IMR-90 (cell line): ENCODE measurements around the gene TBC1D17. TPM values are rescaled to one million over a fixed set of nuclear protein-coding genes. Genes with fewer than 3 reads are reported as not detected.

Experiments
- ATAC-seq: fragments of 200-7000 bp; cut with Tn5 transposase; 2 replicates; pipeline ENCODE4 v1.9.1; 2020; ENCODE audit warnings: low read depth, mild to moderate bottlenecking, moderate library complexity
- BruUV-seq: library from RNA; stranded (reverse); fragments of 400-500 nt; replicated peaks from 2 replicates; lab custom pipeline; 2021; lab: Mats Ljungman, UMichigan
- CTCF ChIA-PET: fragments of 300-600 bp; formaldehyde crosslinking; extraction: SDS; loops from one replicate; lab custom pipeline; 2021; ENCODE audit warnings: antibody characterized with exemption; lab: Yijun Ruan, JAX
- POLR2A ChIA-PET: fragments of 300-600 bp; sonication (Branson Sonifier 250); formaldehyde crosslinking; loops from one replicate; lab custom pipeline; 2022; ENCODE audit warnings: antibody characterized with exemption; ENCODE audit not compliant: unreplicated experiment; lab: Charles Lee
- DNase-seq: peaks from one replicate; pipeline ENCODE4 v3.0.0; 2013
- H2AFZ ChIP-seq: replicated peaks from 2 replicates; pipeline ENCODE3; 2013; ENCODE audit warnings: low read length, mild to moderate bottlenecking; ENCODE audit not compliant: poor library complexity
- H2AK5ac ChIP-seq: 2 replicates; pipeline ENCODE4 v1.6.1; 2013; ENCODE audit warnings: low read depth, low read length, inconsistent platforms
- H2AK9ac ChIP-seq: replicated peaks from 2 replicates; pipeline ENCODE3; 2013; ENCODE audit warnings: mild to moderate bottlenecking, low read depth, low read length, moderate library complexity; ENCODE audit not compliant: poor library complexity
- H2BK120ac ChIP-seq: 2 replicates; pipeline ENCODE4 v1.6.1; 2013; ENCODE audit warnings: low read depth, low read length, inconsistent platforms
- H2BK15ac ChIP-seq: 3 replicates; pipeline ENCODE4 v1.6.1; 2013; ENCODE audit warnings: low read depth, low read length, inconsistent platforms
- H2BK20ac ChIP-seq: 2 replicates; pipeline ENCODE4 v1.6.1; 2013; ENCODE audit warnings: low read depth, mild to moderate bottlenecking, inconsistent platforms, low read length, moderate library complexity
- H2BK5ac ChIP-seq: 2 replicates; pipeline ENCODE4 v1.6.1; 2013; ENCODE audit warnings: mild to moderate bottlenecking, low read depth, low read length, inconsistent platforms; ENCODE audit not compliant: poor library complexity, severe bottlenecking
- H3K14ac ChIP-seq: replicated peaks from 2 replicates; pipeline ENCODE4 v1.6.1; 2013; ENCODE audit warnings: low read depth, low read length, inconsistent platforms
- H3K18ac ChIP-seq: 2 replicates; pipeline ENCODE4 v1.6.1; 2013; ENCODE audit warnings: low read depth, low read length, control low read depth
- H3K23ac ChIP-seq: 2 replicates; pipeline ENCODE4 v1.6.1; 2013; ENCODE audit warnings: low read depth, low read length, inconsistent platforms
- H3K27ac ChIP-seq: 2 replicates; pipeline ENCODE4 v1.5.1; 2013; ENCODE audit warnings: mild to moderate bottlenecking, control low read depth, low read length; ENCODE audit not compliant: insufficient read depth
- H3K27me3 ChIP-seq: 2 replicates; pipeline ENCODE4 v1.6.1; 2013; ENCODE audit warnings: low read length; ENCODE audit not compliant: control insufficient read depth, insufficient read depth
- H3K36me3 ChIP-seq: 2 replicates; pipeline ENCODE4 v1.6.1; 2013; ENCODE audit warnings: low read length, mixed read lengths; ENCODE audit not compliant: control insufficient read depth, insufficient read depth
- H3K4ac ChIP-seq: 2 replicates; pipeline ENCODE4 v1.6.1; 2013; ENCODE audit warnings: low read depth, low read length, inconsistent platforms
- H3K4me1 ChIP-seq: 2 replicates; pipeline ENCODE4 v1.6.1; 2013; ENCODE audit warnings: low read length, mixed read lengths; ENCODE audit not compliant: control insufficient read depth, insufficient read depth
- H3K4me2 ChIP-seq: 2 replicates; pipeline ENCODE4 v1.6.1; 2013; ENCODE audit warnings: low read depth, mild to moderate bottlenecking, control low read depth, low read length, moderate library complexity
- H3K4me3 ChIP-seq: 2 replicates; pipeline ENCODE4 v1.5.1; 2013; ENCODE audit warnings: low read depth, mild to moderate bottlenecking, control low read depth, low read length, moderate library complexity; ENCODE audit not compliant: insufficient read depth
- H3K56ac ChIP-seq: 2 replicates; pipeline ENCODE4 v1.6.1; 2013; ENCODE audit warnings: low read length, inconsistent platforms; ENCODE audit not compliant: insufficient read depth; ENCODE audit errors: extremely low read depth
- H3K79me1 ChIP-seq, 2 experiments: 2 replicates each; pipeline ENCODE4 v1.6.1; 2013; ENCODE audit warnings: low read length in 2 of 2, inconsistent platforms in 1 of 2, low read depth in 1 of 2
- H3K9ac ChIP-seq: 2 replicates; pipeline ENCODE4 v1.6.1; 2013; ENCODE audit warnings: low read depth, low read length, control low read depth
- H3K9me1 ChIP-seq: 2 replicates; pipeline ENCODE4 v1.6.1; 2013; ENCODE audit warnings: low read length, inconsistent platforms; ENCODE audit not compliant: insufficient read depth
- H3K9me3 ChIP-seq: 2 replicates; pipeline ENCODE4 v1.6.1; 2013; ENCODE audit warnings: low read length; ENCODE audit not compliant: control insufficient read depth, insufficient read depth
- H4K20me1 ChIP-seq: 2 replicates; pipeline ENCODE4 v1.6.1; 2013; ENCODE audit warnings: low read length, inconsistent platforms; ENCODE audit not compliant: insufficient read depth
- H4K5ac ChIP-seq: 2 replicates; pipeline ENCODE4 v1.6.1; 2013; ENCODE audit warnings: mild to moderate bottlenecking, low read depth, low read length, control low read depth
- H4K8ac ChIP-seq, 2 experiments: 2 replicates each; pipeline ENCODE4 v1.6.1; 2013; ENCODE audit warnings: low read depth in 2 of 2, low read length in 2 of 2, control low read depth in 1 of 2, inconsistent platforms in 1 of 2
- H4K91ac ChIP-seq: 2 replicates; pipeline ENCODE4 v1.6.1; 2013; ENCODE audit warnings: low read depth, low read length, inconsistent platforms; ENCODE audit not compliant: insufficient read depth
- BHLHE40 ChIP-seq: fragments of 150-350 bp; IDR thresholded peaks from 2 replicates; pipeline ENCODE4 v1.6.1; 2016; ENCODE audit warnings: mild to moderate bottlenecking, low read depth, low read length
- CEBPB ChIP-seq: IDR thresholded peaks from 2 replicates; pipeline ENCODE4 v1.6.1; 2012; ENCODE audit warnings: low read depth, low read length, improper control_type of control experiment
- CHD1 ChIP-seq: IDR thresholded peaks from 2 replicates; pipeline ENCODE4 v1.6.1; 2012; ENCODE audit warnings: low read depth, low read length, improper control_type of control experiment
- FOS ChIP-seq: fragments of 150-350 bp; IDR thresholded peaks from 2 replicates; pipeline ENCODE4 v1.6.1; 2016; ENCODE audit warnings: low read depth, low read length
- MAFK ChIP-seq: IDR thresholded peaks from 2 replicates; pipeline ENCODE4 v1.6.1; 2012; ENCODE audit warnings: low read depth, low read length, improper control_type of control experiment
- MAZ ChIP-seq: IDR thresholded peaks from 2 replicates; pipeline ENCODE4 v1.6.1; 2012; ENCODE audit warnings: low read depth, mild to moderate bottlenecking, low read length, improper control_type of control experiment, moderate library complexity, borderline replicate concordance
- MXI1 ChIP-seq: IDR thresholded peaks from 2 replicates; pipeline ENCODE4 v1.6.1; 2012; ENCODE audit warnings: low read depth, mild to moderate bottlenecking, low read length, moderate library complexity, borderline replicate concordance
- NFE2L2 ChIP-seq: fragments of 150-350 bp; IDR thresholded peaks from 2 replicates; pipeline ENCODE4 v1.6.1; 2016; ENCODE audit warnings: low read depth, mild to moderate bottlenecking, low read length
- POLR2A ChIP-seq: IDR thresholded peaks from 2 replicates; pipeline ENCODE4 v1.6.1; 2012; ENCODE audit warnings: mild to moderate bottlenecking, low read depth, low read length
- RAD21 ChIP-seq: IDR thresholded peaks from 2 replicates; pipeline ENCODE4 v1.6.1; 2012; ENCODE audit warnings: low read length, improper control_type of control experiment
- RCOR1 ChIP-seq: IDR thresholded peaks from 2 replicates; pipeline ENCODE4 v1.6.1; 2012; ENCODE audit warnings: mild to moderate bottlenecking, low read length, improper control_type of control experiment; ENCODE audit not compliant: insufficient replicate concordance
- RFX5 ChIP-seq: IDR thresholded peaks from 2 replicates; pipeline ENCODE4 v1.8.0; 2012; ENCODE audit warnings: low read depth, mild to moderate bottlenecking, low read length, moderate library complexity
- WGBS, 2 experiments: methylation state at CpG; one replicate each; pipeline versions ENCODE4 v1.1.5 to v1.1.7; 2013; ENCODE audit warnings: missing lambda C conversion rate in 2 of 2; ENCODE audit not compliant: insufficient read length in 1 of 2; ENCODE audit errors: extremely low coverage in 2 of 2; 5-methylcytosine and 5-hydroxymethylcytosine counted together
- dilution Hi-C: fragments of 300-500 bp; cut with HindIII; formaldehyde crosslinking; loops from one replicate; pipeline ENCODE4 v1.14.3; 2018; ENCODE audit warnings: low sequenced_read_pairs; ENCODE audit not compliant: unreplicated experiment
- in situ Hi-C: fragments of 300-500 bp; cut with MboI; formaldehyde crosslinking; loops from 3 replicates; pipeline ENCODE4 v1.14.3; 2019; ENCODE audit warnings: low sequenced_read_pairs, inconsistent platforms, mixed read lengths
- intact Hi-C: fragments of 100-400 bp; cut with micrococcal nuclease; formaldehyde crosslinking; loops from 2 replicates; pipeline ENCODE4 v1.10.0; 2022
- polyA plus RNA-seq, 3 experiments: library from polyadenylated mRNA; depleted of rRNA; stranded (reverse); fragments of >200 nt; gene quantifications; 2 replicates each; pipeline ENCODE4 v1.2.3, GENCODE V29; 2012; ENCODE audit warnings: low replicate concordance in 1 of 3
- total RNA-seq: library from RNA; depleted of rRNA; stranded (reverse); fragments of >200 nt; gene quantifications from 2 replicates; pipeline ENCODE4 v1.2.3, GENCODE V29; 2012
- TF ChIP-seq, protein P1 (sequence below): fragments of 150-350 bp; IDR thresholded peaks from 2 replicates; pipeline ENCODE4 v1.6.1; 2017; ENCODE audit warnings: mild to moderate bottlenecking, antibody characterized with exemption, low read length, low read depth
- TF ChIP-seq, protein P2 (sequence below): fragments of 150-350 bp; IDR thresholded peaks from 2 replicates; pipeline ENCODE4 v1.6.1; 2016; ENCODE audit warnings: low read depth, mild to moderate bottlenecking, low read length, moderate library complexity, borderline replicate concordance
- TF ChIP-seq, protein P3 (sequence below): conservative IDR thresholded peaks from 2 replicates; pipeline ENCODE4 v1.5.1; 2012; ENCODE audit warnings: mild to moderate bottlenecking, low read depth, low read length, improper control_type of control experiment

Gene TBC1D17
- total and polyA plus RNA-seq, 2 of the 4 experiments (the other 2 are of a cell fraction), result 1.1 to 27.8 TPM

DNA sequence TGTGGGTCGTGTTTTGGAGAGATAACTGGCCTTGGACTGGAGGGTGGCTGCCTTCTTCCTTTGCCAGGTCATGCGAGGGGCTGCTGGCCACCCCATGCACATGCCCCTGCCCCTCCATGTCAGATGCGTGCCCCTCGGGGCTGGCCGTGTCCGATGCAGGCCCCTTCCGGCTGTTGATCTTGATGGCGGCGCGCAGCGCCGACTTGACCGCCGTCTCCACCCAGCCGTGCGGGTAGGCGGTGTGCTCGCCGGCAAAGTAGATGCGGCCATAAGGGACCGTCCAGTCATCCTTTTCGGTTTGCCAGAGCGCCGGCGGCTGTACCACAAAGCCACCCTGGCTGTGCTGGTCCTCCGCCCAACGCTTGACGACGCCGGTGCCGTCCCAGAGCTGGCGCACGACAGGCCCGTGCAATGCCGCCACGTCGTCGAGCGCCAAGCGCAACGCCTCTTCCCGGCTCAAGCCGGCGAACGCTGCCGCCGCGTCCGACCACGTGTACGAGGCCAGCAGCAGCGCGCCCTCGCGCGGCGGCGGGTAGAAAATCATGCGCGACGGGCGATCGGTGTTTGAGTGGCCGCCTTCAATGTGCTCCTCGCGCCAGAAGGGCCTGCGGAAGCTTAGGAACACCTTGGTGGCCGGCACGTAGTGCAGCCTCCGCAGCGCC is 12.3 kb downstream of the TBC1D17 start:
- no peaks in the 10 kb centered on the region for H3K9me1 ChIP-seq
- no peak overlapping the region for H3K14ac ChIP-seq
- H4K20me1 ChIP-seq, result no peaks in the 10 kb centered on the region
- H2AK9ac ChIP-seq, result peak overlapping the region; percentile 22
- H4K91ac ChIP-seq, result no peak overlapping the region
- ChIA-PET POLR2A (no interaction called here), CTCF (interaction anchor here (0.5 kb wide), 1 partner anchor 42 kb away, joined by 3 read pairs; no protein-coding TSS in a partner anchor)
- no peak overlapping the region for H3K27ac ChIP-seq
- DNase-seq (peak; percentile 61), ATAC-seq (peak; percentile 45)
- no peak overlapping the region for H2BK20ac ChIP-seq
- no peak overlapping the region for H4K5ac ChIP-seq
- no peak overlapping the region for H3K23ac ChIP-seq
- no peak overlapping the region for H3K18ac ChIP-seq
- 33% methylated on average over 51 of the region's 71 CpGs; no CpG with 5 or more reads in 1 of the 2 experiments for WGBS, 2 experiments
- peak overlapping the region; percentile 6; the same call in 1 of the 2 replicates for H3K4me3 ChIP-seq
- no peak overlapping the region for H2BK15ac ChIP-seq
- H3K4ac ChIP-seq, result no peak overlapping the region
- H2BK5ac ChIP-seq, result no peak overlapping the region
- H3K27me3 ChIP-seq, result peaks cover 8% of the 10 kb centered on the region; the same call in 1 of the 2 replicates
- no peak overlapping the region for H4K8ac ChIP-seq
- H2BK120ac ChIP-seq, result no peak overlapping the region
- peak overlapping the region; percentile 21 for H3K4me2 ChIP-seq
- peak overlapping the region; percentile 87 for H2AFZ ChIP-seq
- no peak overlapping the region for H2AK5ac ChIP-seq
- dilution Hi-C loops, result no loop called here
- BruUV-seq, result no TSS peak
- in situ Hi-C loops, result no loop called here
- peaks cover 2% of the 10 kb centered on the region; the same call in 1 of the 2 replicates for H3K4me1 ChIP-seq
- H3K36me3 ChIP-seq, result peaks cover 12% of the 10 kb centered on the region; the same call in 1 of the 2 replicates
- no peak overlapping the region for H3K9ac ChIP-seq
- H3K79me1 ChIP-seq, result no peaks in the 10 kb centered on the region
- H3K9me3 ChIP-seq, result no peaks in the 10 kb centered on the region
- intact Hi-C loops, result no loop called here
- H3K56ac ChIP-seq, result no peak overlapping the region
- no peak for TF ChIP-seq RFX5
- no peak for TF ChIP-seq CHD1
- TF ChIP-seq MAFK, result no peak
- no peak for TF ChIP-seq BHLHE40
- TF ChIP-seq MXI1, result peak; percentile 70; the same call in 1 of the 2 replicates
- no peak for TF ChIP-seq MAZ
- peak; percentile 41 for TF ChIP-seq RAD21
- TF ChIP-seq, protein P1, sequence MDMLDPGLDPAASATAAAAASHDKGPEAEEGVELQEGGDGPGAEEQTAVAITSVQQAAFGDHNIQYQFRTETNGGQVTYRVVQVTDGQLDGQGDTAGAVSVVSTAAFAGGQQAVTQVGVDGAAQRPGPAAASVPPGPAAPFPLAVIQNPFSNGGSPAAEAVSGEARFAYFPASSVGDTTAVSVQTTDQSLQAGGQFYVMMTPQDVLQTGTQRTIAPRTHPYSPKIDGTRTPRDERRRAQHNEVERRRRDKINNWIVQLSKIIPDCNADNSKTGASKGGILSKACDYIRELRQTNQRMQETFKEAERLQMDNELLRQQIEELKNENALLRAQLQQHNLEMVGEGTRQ, result peak; percentile 61; the same call in 1 of the 2 replicates
- TF ChIP-seq RCOR1, result no peak
- TF ChIP-seq CEBPB, result no peak
- TF ChIP-seq, protein P2, sequence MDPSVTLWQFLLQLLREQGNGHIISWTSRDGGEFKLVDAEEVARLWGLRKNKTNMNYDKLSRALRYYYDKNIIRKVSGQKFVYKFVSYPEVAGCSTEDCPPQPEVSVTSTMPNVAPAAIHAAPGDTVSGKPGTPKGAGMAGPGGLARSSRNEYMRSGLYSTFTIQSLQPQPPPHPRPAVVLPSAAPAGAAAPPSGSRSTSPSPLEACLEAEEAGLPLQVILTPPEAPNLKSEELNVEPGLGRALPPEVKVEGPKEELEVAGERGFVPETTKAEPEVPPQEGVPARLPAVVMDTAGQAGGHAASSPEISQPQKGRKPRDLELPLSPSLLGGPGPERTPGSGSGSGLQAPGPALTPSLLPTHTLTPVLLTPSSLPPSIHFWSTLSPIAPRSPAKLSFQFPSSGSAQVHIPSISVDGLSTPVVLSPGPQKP, result no peak
- no peak for TF ChIP-seq NFE2L2
- TF ChIP-seq, protein P3, sequence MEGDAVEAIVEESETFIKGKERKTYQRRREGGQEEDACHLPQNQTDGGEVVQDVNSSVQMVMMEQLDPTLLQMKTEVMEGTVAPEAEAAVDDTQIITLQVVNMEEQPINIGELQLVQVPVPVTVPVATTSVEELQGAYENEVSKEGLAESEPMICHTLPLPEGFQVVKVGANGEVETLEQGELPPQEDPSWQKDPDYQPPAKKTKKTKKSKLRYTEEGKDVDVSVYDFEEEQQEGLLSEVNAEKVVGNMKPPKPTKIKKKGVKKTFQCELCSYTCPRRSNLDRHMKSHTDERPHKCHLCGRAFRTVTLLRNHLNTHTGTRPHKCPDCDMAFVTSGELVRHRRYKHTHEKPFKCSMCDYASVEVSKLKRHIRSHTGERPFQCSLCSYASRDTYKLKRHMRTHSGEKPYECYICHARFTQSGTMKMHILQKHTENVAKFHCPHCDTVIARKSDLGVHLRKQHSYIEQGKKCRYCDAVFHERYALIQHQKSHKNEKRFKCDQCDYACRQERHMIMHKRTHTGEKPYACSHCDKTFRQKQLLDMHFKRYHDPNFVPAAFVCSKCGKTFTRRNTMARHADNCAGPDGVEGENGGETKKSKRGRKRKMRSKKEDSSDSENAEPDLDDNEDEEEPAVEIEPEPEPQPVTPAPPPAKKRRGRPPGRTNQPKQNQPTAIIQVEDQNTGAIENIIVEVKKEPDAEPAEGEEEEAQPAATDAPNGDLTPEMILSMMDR, result peak; percentile 66
- TF ChIP-seq FOS, result no peak
- no peak for TF ChIP-seq POLR2A
